GM21529 (cell line): ENCODE data around the gene SFRP2.

Experiments
- ATAC-seq: cut with Tn5 transposase; IDR thresholded peaks from one replicate; pipeline ENCODE4 v1.9.1; 2021; ENCODE audit not compliant: unreplicated experiment

SFRP2 gene

DNA sequence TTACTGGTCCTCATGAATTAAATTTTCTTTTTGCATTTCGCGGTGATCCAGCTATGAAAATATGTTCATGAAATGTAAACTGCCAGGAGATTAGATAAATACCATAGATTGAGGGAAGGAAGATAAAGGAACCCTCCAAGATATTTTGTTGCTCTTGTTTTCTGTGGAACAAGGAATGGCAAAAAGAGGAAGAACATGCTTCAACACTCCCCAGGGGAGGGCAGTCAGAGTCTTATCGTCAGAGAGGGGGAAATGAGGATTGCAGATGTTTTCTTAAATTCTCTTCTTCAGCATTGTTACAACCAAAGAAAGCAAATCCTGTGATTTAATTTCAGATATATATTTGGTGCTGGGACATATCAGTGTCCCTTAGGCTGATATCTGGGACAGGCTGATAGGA, 9.5 kb upstream of the SFRP2 start:
- no peak for ATAC-seq

DNA sequence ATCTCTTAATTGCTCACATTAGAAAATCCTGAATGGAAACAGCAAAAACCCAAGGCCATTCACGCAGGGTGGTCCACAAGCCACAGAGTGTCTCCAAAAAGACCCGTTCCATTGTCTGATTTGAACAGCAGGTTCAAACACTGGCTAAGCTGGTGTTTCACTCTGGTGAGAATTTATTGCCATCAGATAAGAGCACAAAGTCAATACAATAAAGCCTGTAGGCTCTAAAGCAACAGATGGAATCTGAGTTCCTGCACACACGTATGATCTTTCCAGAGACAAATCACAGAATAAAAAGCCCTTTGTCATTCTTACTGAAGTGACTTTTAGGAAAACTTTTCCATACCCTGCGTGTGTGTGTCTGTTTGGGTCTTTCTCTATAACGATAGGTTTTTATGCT, 5.1 kb upstream of the SFRP2 start:
- no peak for ATAC-seq

- ATAC-seq = no peak
Observed at GRCh38 chr4:153792618-153793247, 3.9 kb upstream of the SFRP2 start.

- no peak for ATAC-seq
Observed at GRCh38 chr4:153791746-153792617, 3.1 kb upstream of the SFRP2 start.

GRCh38 chr4:153790962-153791551, 2.2 kb upstream of the SFRP2 start:
- no peak for ATAC-seq

- ATAC-seq = no peak
Observed at GRCh38 chr4:153790500-153790865, 1.6 kb upstream of the SFRP2 start.

GRCh38 chr4:153789741-153790499, 1.0 kb upstream of the SFRP2 start:
- ATAC-seq = no peak

GRCh38 chr4:153788051-153788412, 851 bp downstream of the SFRP2 start:
- ATAC-seq = no peak

DNA sequence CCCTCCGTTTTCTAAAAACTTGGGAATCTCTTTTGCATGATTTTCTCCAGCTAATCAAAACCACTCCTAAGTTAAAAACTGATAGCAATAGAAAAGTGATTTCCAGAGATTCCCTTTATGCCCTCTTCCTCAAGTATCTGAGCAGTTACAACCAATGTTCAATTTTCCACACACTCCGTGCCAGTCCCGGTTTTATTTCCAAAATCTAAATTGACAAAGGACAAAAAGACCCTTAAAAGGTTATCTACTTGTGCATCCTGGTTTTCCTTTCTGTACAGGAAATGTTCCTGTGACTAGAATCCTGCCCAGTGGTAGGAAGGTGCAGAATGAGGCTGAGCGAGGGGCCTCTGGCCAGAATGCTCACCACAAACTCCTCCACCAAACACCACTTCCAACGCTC, 1.3 kb downstream of the SFRP2 start:
- ATAC-seq = no peak

GRCh38 chr4:153787061-153787560, 1.8 kb downstream of the SFRP2 start:
- no peak for ATAC-seq

- ATAC-seq = no peak
Observed at GRCh38 chr4:153785910-153786721, 2.8 kb downstream of the SFRP2 start.

GRCh38 chr4:153784166-153784699, 4.7 kb downstream of the SFRP2 start:
- ATAC-seq = no peak

DNA sequence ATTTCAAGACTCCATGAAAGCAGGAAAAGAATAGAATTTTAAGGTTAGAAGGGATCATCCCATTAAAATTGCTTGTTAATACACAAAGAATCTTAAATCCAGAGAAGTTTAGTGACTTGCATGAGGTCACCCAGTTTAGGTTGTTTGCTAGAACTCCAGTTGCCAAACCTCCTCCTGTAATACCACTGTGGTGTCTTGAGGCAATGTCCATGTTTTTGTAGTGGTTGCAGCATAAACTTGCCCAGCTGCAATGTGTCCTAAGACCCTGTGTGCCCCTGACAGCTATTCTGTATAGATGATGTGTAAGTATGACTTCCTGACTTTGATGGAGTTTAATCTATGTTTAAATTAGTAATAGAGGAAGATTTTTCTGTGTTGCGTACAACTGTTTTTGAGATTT, 6.3 kb downstream of the SFRP2 start:
- no peak for ATAC-seq

GRCh38 chr4:153781717-153782416, 7.0 kb downstream of the SFRP2 start:
- no peak for ATAC-seq

GRCh38 chr4:153781280-153781679, 7.6 kb downstream of the SFRP2 start:
- no peak for ATAC-seq

DNA sequence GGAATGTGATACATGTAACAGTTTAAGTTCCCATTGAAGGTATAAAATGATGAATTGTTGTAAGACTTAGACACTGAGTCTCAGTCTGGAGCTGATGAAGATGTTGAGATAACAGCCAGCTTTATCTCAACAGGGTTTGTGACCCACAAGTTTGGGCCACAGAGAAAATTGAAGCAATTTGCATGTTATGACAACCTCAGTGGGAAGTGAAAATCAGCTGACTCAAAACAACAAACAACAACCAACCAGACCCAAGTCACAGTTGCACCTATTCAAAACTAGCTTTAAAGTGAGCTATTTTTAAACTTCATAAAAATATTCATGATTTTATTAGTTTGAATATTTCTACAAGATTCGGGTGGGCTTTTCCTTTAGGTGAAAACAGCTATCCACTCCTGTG, 8.0 kb downstream of the SFRP2 start:
- ATAC-seq = peak; percentile 89

GRCh38 chr4:153780221-153780620, 8.7 kb downstream of the SFRP2 start:
- ATAC-seq = no peak

DNA sequence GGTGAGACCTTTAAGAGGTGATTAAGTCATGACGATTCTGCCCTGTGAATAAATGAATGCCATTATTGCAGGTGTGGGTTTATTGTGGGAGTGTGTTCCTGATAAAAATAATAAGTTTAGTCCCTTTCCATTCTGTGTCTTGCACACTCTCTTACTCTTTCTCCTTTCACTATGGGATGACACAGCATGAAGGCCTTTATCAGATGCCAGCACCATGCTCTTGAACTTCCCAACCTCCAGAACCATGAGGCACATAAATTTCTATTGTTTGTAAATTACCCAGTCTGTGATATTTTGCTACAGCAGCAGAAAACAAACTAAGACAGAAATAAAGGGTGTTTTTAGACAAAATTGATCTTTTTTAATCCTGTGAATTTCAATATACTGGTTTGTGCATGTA, 10.5 kb downstream of the SFRP2 start:
- no peak for ATAC-seq

- ATAC-seq = no peak
Observed at GRCh38 chr4:153777421-153777820, 11.5 kb downstream of the SFRP2 start.

DNA sequence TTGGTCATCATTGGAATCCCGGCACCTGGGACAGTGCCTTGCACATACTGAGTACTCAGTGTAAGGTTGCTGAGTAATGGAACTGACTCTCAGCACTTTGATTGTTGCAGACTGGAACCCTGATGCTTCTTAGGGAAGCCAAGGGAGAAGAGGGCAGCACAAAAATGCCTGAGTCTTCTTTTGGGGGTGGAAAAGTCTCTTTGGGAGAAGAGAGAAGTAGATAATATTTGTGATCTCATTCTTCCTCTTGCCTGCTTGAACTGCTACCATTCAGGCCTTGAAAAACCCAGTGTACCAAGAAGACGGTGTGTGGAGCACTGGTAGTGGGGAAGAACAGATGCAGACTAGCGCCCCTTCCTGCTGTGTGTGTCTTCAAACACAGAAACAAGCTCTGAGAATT, 12.3 kb downstream of the SFRP2 start:
- ATAC-seq = no peak
